Limb (tissue), 2 donors: ENCODE data around the gene ADAM12.
"Not testable (repeated sequence)": the region's sequence is repeated elsewhere in the genome, so short reads cannot be mapped to it uniquely, and the experiment has no call there.

Experiments
- DNase-seq, 2 donors: peaks; one replicate each; pipeline ENCODE4 v3.0.0-alpha.2; 2016; ENCODE audit errors: extremely low spot score in 2 of 2

Gene ADAM12

GRCh38 chr10:126268013-126268920 lies 120.0 kb downstream of the ADAM12 start:
- DNase-seq = no peak

GRCh38 chr10:126264102-126265018 lies 123.9 kb downstream of the ADAM12 start:
- DNase-seq = no peak

GRCh38 chr10:126263006-126263676 lies 125.1 kb downstream of the ADAM12 start:
- DNase-seq = no peak

- no peak for DNase-seq
Observed at GRCh38 chr10:126262233-126262838, 125.9 kb downstream of the ADAM12 start.

GRCh38 chr10:126259760-126260479 lies 128.4 kb downstream of the ADAM12 start:
- DNase-seq = no peak

- DNase-seq = no peak
Observed at GRCh38 chr10:126256864-126257263, 131.4 kb downstream of the ADAM12 start.

GRCh38 chr10:126255313-126255712 lies 133.0 kb downstream of the ADAM12 start:
- DNase-seq = no peak

GRCh38 chr10:126253611-126253998 lies 134.7 kb downstream of the ADAM12 start:
- no peak for DNase-seq

GRCh38 chr10:126252884-126253610 lies 135.2 kb downstream of the ADAM12 start:
- DNase-seq = peak in 1 of 2 donors; percentile 21

- DNase-seq = no peak
Observed at GRCh38 chr10:126251778-126252407, 136.4 kb downstream of the ADAM12 start.

- no peak for DNase-seq
Observed at GRCh38 chr10:126250527-126251310, 137.6 kb downstream of the ADAM12 start.

- no peak for DNase-seq
Observed at GRCh38 chr10:126250045-126250444, 138.2 kb downstream of the ADAM12 start.

GRCh38 chr10:126247446-126247975 lies 140.8 kb downstream of the ADAM12 start:
- DNase-seq = no peak

- not testable (repeated sequence) for DNase-seq
Observed at GRCh38 chr10:126246396-126246795, 141.9 kb downstream of the ADAM12 start.

- no peak for DNase-seq
Observed at GRCh38 chr10:126245501-126245900, 142.8 kb downstream of the ADAM12 start.

- no peak for DNase-seq
Observed at GRCh38 chr10:126243971-126244370, 144.3 kb downstream of the ADAM12 start.

- DNase-seq = no peak
Observed at GRCh38 chr10:126243306-126243705, 145.0 kb downstream of the ADAM12 start.
